K562 (cell line): Measurements from ENCODE around the gene MYBL2. TPM values are rescaled to one million over a fixed set of nuclear protein-coding genes. Genes with fewer than 3 reads are reported as not detected.

Experiments
- ATAC-seq: fragments of 200-7000 bp; cut with Tn5 transposase; 3 replicates; pipeline ENCODE4 v1.9.1; 2020; ENCODE audit warnings: moderate library complexity
- BruUV-seq: library from RNA; stranded (reverse); fragments of 400-500 nt; replicated peaks from 2 replicates; lab custom pipeline; 2021; lab: Mats Ljungman, UMichigan
- CTCF ChIA-PET: fragments of 300-600 bp; formaldehyde crosslinking; extraction: SDS; loops from one replicate; lab custom pipeline; 2021; ENCODE audit warnings: low intra/inter-chr PET ratio; lab: Yijun Ruan, JAX
- POLR2A ChIA-PET: fragments of 300-600, 350-650 bp; sonication (Branson Sonifier 250); formaldehyde crosslinking; extraction: SDS; loops from one replicate; lab custom pipeline; 2021; ENCODE audit warnings: antibody characterized with exemption, inconsistent platforms; lab: Yijun Ruan, JAX
- DNase-seq, 4 experiments: peaks; one replicate each; pipeline versions ENCODE4 v3.0.0 to v3.0.0-alpha.2; 2011 to 2018; ENCODE audit warnings: low spot score in 3 of 4, mixed read lengths in 3 of 4; ENCODE audit errors: extremely low read depth in 1 of 4
- FAIRE-seq: peaks from 2 replicates; lab custom pipeline; 2011; peaks lifted over from hg19 to GRCh38; lab: Jason Lieb, UNC
- H2AFZ ChIP-seq: 2 replicates; pipeline ENCODE4 v1.6.0; 2011; ENCODE audit warnings: low read depth, low read length, control low read depth, inconsistent platforms
- H3K27ac ChIP-seq: fragments of 200-600 bp; 3 replicates; pipeline ENCODE4 v1.8.0; 2011; ENCODE audit warnings: low read depth, mild to moderate bottlenecking, control low read depth, inconsistent platforms, low read length, moderate library complexity, mixed read lengths; ENCODE audit errors: extremely low read depth
- H3K27me3 ChIP-seq, 2 experiments: fragments of 300-600 bp in 1 of 2; 2 replicates in 1 of 2; 3 replicates in 1 of 2; pipeline versions ENCODE4 v1.6.0 to v1.8.0; 2011; ENCODE audit warnings: inconsistent platforms in 2 of 2, low read length in 2 of 2, mild to moderate bottlenecking in 1 of 2, mixed read lengths in 1 of 2, moderate library complexity in 1 of 2; ENCODE audit not compliant: control insufficient read depth in 2 of 2, insufficient read depth in 2 of 2
- H3K36me3 ChIP-seq: fragments of 300-600 bp; 3 replicates; pipeline ENCODE4 v1.8.0; 2011; ENCODE audit warnings: mild to moderate bottlenecking, low read length, inconsistent platforms; ENCODE audit not compliant: control insufficient read depth, insufficient read depth
- H3K4me1 ChIP-seq, 2 experiments: fragments of 200-600 bp in 1 of 2; replicated peaks in 1 of 2; 2 replicates in 1 of 2; 3 replicates in 1 of 2; pipeline versions ENCODE4 v1.5.1 to v1.8.0; 2011; ENCODE audit warnings: inconsistent platforms in 2 of 2, low read length in 2 of 2, mild to moderate bottlenecking in 1 of 2, mixed read lengths in 1 of 2, moderate library complexity in 1 of 2; ENCODE audit not compliant: control insufficient read depth in 2 of 2, insufficient read depth in 2 of 2
- H3K4me2 ChIP-seq: 2 replicates; pipeline ENCODE4 v1.6.1; 2011; ENCODE audit warnings: low read length, control low read depth, inconsistent platforms, mixed read lengths; ENCODE audit not compliant: insufficient read depth
- H3K4me3 ChIP-seq: fragments of 200-600 bp; sonication (generic), shearing (Covaris generic); 2 replicates; pipeline ENCODE4 v1.5.1; 2016; ENCODE audit warnings: control low read depth, inconsistent platforms
- H3K79me2 ChIP-seq: fragments of 200-600 bp; 3 replicates; pipeline ENCODE4 v1.8.0; 2011; ENCODE audit warnings: low read length, inconsistent platforms; ENCODE audit not compliant: control insufficient read depth, insufficient read depth
- H3K9ac ChIP-seq, 2 experiments: 2 replicates each; pipeline versions ENCODE4 v1.6.0 to v1.6.1; 2011; ENCODE audit warnings: low read depth in 2 of 2, low read length in 2 of 2, control low read depth in 1 of 2, inconsistent platforms in 1 of 2, mild to moderate bottlenecking in 1 of 2, mixed read lengths in 1 of 2; ENCODE audit not compliant: insufficient read depth in 1 of 2
- H3K9me1 ChIP-seq: one replicate; pipeline ENCODE4 v1.6.0; 2011; ENCODE audit warnings: inconsistent platforms, mild to moderate bottlenecking, low read length, moderate library complexity; ENCODE audit not compliant: control insufficient read depth, insufficient read depth
- H3K9me3 ChIP-seq: replicated peaks from 2 replicates; pipeline ENCODE4 v1.5.1; 2011; ENCODE audit warnings: low read depth, low read length, inconsistent platforms; ENCODE audit not compliant: control insufficient read depth, insufficient read depth
- H4K20me1 ChIP-seq: replicated peaks from 2 replicates; pipeline ENCODE4 v1.6.1; 2011; ENCODE audit warnings: low read length, inconsistent platforms, mixed read lengths; ENCODE audit not compliant: control insufficient read depth, insufficient read depth
- PHTF2 ChIP-seq: fragments of 250-450 bp; sonication (Bioruptor Pico); IDR thresholded peaks from 2 replicates; pipeline ENCODE4 v1.5.0; 2021; ENCODE audit warnings: mild to moderate bottlenecking
- RFX1 ChIP-seq: fragments of 450-650 bp; IDR thresholded peaks from 2 replicates; pipeline ENCODE4 v1.6.1; 2016; ENCODE audit warnings: mild to moderate bottlenecking, moderate library complexity
- RFX7 ChIP-seq: fragments of 250-450 bp; sonication (Bioruptor Pico); IDR thresholded peaks from 2 replicates; pipeline ENCODE4 v1.5.1; 2021; ENCODE audit warnings: mild to moderate bottlenecking
- SP1 ChIP-seq: sonication (generic); formaldehyde crosslinking; IDR thresholded peaks from 2 replicates; pipeline ENCODE4 v1.8.1; 2022; ENCODE audit warnings: mild to moderate bottlenecking, missing genetic modification reagents
- SRSF1 ChIP-seq: fragments of 200-400 bp; formaldehyde crosslinking; IDR thresholded peaks from 2 replicates; pipeline ENCODE4 v1.6.1; 2017; ENCODE audit warnings: mild to moderate bottlenecking, low read depth, low read length, moderate library complexity
- ZKSCAN1 ChIP-seq: fragments of 150-350 bp; IDR thresholded peaks from 2 replicates; pipeline ENCODE4 v1.6.1; 2016; ENCODE audit warnings: low read depth, low read length
- WGBS: fragments of 100-300 bp; shearing (Covaris generic); methylation state at CpG from one replicate; pipeline ENCODE4 v1.1.6; 2016; ENCODE audit warnings: low coverage, mixed read lengths; ENCODE audit not compliant: insufficient coverage; ENCODE audit errors: missing lambda C conversion rate; 5-methylcytosine and 5-hydroxymethylcytosine counted together
- in situ Hi-C: fragments of 300-500 bp; cut with MboI; formaldehyde crosslinking; loops from 4 replicates; pipeline ENCODE4 v1.15.0; 2018; ENCODE audit warnings: inconsistent platforms, mixed read lengths
- intact Hi-C: fragments of 100-400 bp; cut with micrococcal nuclease; formaldehyde crosslinking; loops from 2 replicates; pipeline ENCODE4 v1.14.2; 2022
- polyA plus RNA-seq, 8 experiments: library from polyadenylated mRNA; depleted of rRNA in 4 of 8; stranded (reverse) in 5 of 8; unstranded in 3 of 8; fragments of >200 nt; fragmentation: Nextera tagmentation in 2 of 8; fragmentation: Illumina TruSeq in 1 of 8; extraction: Ambion mirVana in 2 of 8; extraction: Trizol in 1 of 8; gene quantifications; 2 replicates each; pipeline versions ENCODE4 v1.2.1 to v1.2.3, GENCODE V29; 2011 to 2014; ENCODE audit warnings: inconsistent platforms in 1 of 8, missing spikeins in 1 of 8
- total RNA-seq, 7 experiments: library from RNA; depleted of rRNA in 6 of 7; stranded (reverse); fragments of >200 nt in 6 of 7; fragmentation: Illumina TruSeq in 2 of 7; extraction: Trizol in 2 of 7; gene quantifications; 2 replicates each; pipeline versions ENCODE4 v1.2.1 to v1.2.3, GENCODE V29; 2011 to 2021; ENCODE audit warnings: low replicate concordance in 1 of 7
- TF ChIP-seq, protein P1 (sequence below): sonication (generic); formaldehyde crosslinking; IDR thresholded peaks from 2 replicates; pipeline ENCODE4 v1.9.0; 2022; ENCODE audit warnings: mild to moderate bottlenecking, missing genetic modification reagents
- TF ChIP-seq, protein P2 (sequence below): IDR thresholded peaks from 2 replicates; pipeline ENCODE4 v1.6.1; 2016; ENCODE audit warnings: missing genetic modification characterization, missing compliant biosample characterization
- TF ChIP-seq, protein P3 (sequence below): fragments of 450-650 bp; formaldehyde crosslinking; IDR thresholded peaks from 2 replicates; pipeline ENCODE4 v1.4.0; 2020; ENCODE audit warnings: mild to moderate bottlenecking, moderate library complexity

Gene MYBL2
- total and polyA plus RNA-seq, 9 of the 15 experiments (the other 6 are each of a cell fraction or from before 2014, with no cell fraction given): 4.4 to 169 (median 52.5) TPM

DNA sequence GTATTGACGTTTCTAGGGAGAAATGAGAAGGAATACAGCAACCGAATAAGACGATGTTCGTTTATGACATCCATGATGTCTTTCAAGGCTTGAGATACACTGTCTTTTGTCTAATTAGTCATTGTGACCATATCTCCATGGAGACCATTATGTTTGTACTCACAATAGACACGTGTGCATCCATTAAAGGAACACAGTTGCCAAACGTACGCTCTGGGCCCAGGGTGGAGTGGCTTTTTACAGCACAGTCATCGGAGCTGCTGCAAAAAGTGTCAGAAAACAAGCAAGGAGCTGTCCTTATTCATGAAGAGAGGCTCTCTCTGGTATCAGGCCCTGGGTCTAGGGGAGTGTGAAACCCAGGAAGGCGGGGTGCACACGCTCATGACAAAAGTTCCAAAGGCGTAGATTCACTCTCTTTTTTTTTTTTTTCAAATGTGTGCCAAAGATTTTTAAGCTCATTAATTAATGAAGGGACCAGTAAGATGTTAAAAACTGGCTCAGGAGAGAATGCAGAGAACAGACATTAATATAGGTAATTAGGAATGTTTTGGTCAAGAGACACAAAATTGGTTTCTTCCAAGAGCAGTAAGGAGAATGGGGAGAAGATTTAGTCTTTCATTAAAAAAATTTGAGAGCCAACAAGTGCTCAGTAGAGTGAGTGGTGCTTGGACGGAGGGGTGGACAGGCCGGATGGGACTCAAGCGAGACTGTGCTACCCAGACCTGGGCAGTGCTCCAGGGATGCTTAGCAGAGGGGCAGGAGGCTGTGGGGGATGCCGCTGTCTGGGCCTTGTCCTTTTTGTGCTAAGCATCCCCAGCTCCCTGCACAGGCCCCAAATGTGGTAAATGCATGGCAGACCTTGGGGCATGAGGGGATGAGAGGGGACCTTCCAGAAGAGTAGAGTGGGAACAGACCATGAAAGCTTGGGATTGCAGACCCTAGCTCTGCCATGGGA is 94.7 kb downstream of the MYBL2 start:
- in situ Hi-C loops (no loop called here), intact Hi-C loops (no loop called here)
- TF ChIP-seq, protein P1, sequence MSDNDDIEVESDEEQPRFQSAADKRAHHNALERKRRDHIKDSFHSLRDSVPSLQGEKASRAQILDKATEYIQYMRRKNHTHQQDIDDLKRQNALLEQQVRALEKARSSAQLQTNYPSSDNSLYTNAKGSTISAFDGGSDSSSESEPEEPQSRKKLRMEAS (CRISPR knock-in tag): no peak
- TF ChIP-seq RFX7: no peak
- no peak for TF ChIP-seq SP1 (CRISPR knock-in tag)
- no peak for TF ChIP-seq SRSF1
- no peak for TF ChIP-seq PHTF2 (CRISPR knock-in tag)
- peak; percentile 21; the same call in 1 of the 2 replicates for TF ChIP-seq RFX1
- TF ChIP-seq ZKSCAN1: no peak
- TF ChIP-seq, protein P2, sequence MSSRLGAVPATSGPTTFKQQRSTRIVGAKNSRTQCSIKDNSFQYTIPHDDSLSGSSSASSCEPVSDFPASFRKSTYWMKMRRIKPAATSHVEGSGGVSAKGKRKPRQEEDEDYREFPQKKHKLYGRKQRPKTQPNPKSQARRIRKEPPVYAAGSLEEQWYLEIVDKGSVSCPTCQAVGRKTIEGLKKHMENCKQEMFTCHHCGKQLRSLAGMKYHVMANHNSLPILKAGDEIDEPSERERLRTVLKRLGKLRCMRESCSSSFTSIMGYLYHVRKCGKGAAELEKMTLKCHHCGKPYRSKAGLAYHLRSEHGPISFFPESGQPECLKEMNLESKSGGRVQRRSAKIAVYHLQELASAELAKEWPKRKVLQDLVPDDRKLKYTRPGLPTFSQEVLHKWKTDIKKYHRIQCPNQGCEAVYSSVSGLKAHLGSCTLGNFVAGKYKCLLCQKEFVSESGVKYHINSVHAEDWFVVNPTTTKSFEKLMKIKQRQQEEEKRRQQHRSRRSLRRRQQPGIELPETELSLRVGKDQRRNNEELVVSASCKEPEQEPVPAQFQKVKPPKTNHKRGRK (tag): no peak
- TF ChIP-seq, protein P3, sequence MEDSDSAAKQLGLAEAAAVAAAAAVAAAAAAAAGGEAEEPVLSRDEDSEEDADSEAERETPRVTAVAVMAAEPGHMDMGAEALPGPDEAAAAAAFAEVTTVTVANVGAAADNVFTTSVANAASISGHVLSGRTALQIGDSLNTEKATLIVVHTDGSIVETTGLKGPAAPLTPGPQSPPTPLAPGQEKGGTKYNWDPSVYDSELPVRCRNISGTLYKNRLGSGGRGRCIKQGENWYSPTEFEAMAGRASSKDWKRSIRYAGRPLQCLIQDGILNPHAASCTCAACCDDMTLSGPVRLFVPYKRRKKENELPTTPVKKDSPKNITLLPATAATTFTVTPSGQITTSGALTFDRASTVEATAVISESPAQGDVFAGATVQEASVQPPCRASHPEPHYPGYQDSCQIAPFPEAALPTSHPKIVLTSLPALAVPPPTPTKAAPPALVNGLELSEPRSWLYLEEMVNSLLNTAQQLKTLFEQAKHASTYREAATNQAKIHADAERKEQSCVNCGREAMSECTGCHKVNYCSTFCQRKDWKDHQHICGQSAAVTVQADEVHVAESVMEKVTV (CRISPR knock-in tag): no peak
- H3K9ac ChIP-seq: no peak overlapping the region
- H3K79me2 ChIP-seq: no peaks in the 10 kb centered on the region
- POLR2A ChIA-PET: no interaction called here
- DNase-seq: no peak
- H3K9me3 ChIP-seq: no peaks in the 10 kb centered on the region
- CTCF ChIA-PET: no interaction called here
- H2AFZ ChIP-seq: no peak overlapping the region
- H3K9me1 ChIP-seq: no peaks in the 10 kb centered on the region
- H4K20me1 ChIP-seq: no peaks in the 10 kb centered on the region
- no peak overlapping the region for H3K4me2 ChIP-seq
- FAIRE-seq: no peak
- 0% methylated on average over 15 of the region's 15 CpGs for whole genome bisulfite sequencing
- ATAC-seq: no peak
- no peak overlapping the region for H3K27ac ChIP-seq
- no TSS peak for BruUV-seq
- no peaks in the 10 kb centered on the region for H3K4me1 ChIP-seq
- H3K36me3 ChIP-seq: no peaks in the 10 kb centered on the region
- H3K4me3 ChIP-seq: no peak overlapping the region
- H3K27me3 ChIP-seq: peaks cover 9 to 31% of the 10 kb centered on the region in 2 experiments; a peak in 4 of 5 replicates
